ENCODE results near the gene FAM107B. TPM values are rescaled to one million over a fixed set of nuclear protein-coding genes. Genes with fewer than 3 reads are reported as not detected.

Gene FAM107B
- total RNA-seq, 6 experiments from 2014 or later: 58.6 to 116 (median 68.7) TPM

DNA sequence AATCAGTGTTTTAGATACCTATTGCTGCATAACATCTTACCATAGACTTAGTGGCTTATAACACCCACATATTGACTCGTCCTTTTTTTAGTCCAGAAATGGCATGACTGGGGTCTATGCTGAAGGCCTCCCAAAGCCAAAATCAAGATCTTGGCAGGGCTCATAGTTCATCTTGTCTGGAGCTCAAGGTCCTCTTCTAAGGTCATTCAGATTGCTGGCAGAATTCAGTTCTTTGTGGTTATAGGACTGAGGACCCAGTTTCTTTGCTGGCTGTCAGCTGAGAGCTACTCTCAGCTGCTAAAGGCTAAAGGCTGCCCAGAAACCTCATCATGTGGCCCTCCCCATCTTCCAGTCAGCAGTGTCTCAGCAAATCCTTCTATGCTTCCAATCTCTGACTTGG lies 165.5 kb downstream of the FAM107B start:
- no peaks in the 10 kb centered on the region for H3K36me3 ChIP-seq
- TF ChIP-seq, protein P1, sequence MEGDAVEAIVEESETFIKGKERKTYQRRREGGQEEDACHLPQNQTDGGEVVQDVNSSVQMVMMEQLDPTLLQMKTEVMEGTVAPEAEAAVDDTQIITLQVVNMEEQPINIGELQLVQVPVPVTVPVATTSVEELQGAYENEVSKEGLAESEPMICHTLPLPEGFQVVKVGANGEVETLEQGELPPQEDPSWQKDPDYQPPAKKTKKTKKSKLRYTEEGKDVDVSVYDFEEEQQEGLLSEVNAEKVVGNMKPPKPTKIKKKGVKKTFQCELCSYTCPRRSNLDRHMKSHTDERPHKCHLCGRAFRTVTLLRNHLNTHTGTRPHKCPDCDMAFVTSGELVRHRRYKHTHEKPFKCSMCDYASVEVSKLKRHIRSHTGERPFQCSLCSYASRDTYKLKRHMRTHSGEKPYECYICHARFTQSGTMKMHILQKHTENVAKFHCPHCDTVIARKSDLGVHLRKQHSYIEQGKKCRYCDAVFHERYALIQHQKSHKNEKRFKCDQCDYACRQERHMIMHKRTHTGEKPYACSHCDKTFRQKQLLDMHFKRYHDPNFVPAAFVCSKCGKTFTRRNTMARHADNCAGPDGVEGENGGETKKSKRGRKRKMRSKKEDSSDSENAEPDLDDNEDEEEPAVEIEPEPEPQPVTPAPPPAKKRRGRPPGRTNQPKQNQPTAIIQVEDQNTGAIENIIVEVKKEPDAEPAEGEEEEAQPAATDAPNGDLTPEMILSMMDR (IDR thresholded peaks at IDR 0.05): no peak
- no peak for TF ChIP-seq POLR2A (IDR thresholded peaks at IDR 0.05)
- peak overlapping the region in 1 of 3 donors; percentile 88 for H3K27ac ChIP-seq
- WGBS (ENCODE audit: insufficient coverage, low coverage, low lambda C conversion rate, missing lambda C conversion rate): 100% methylated on average over 1 of the region's 1 CpG
- peaks cover 0 to 58% (median 19%) of the 10 kb centered on the region in 4 donors for H3K4me1 ChIP-seq
- intact Hi-C loops (cut with DNase I): no loop called here
- no peak overlapping the region for H3K4me3 ChIP-seq
- ATAC-seq (no peak), DNase-seq (no peak)
- H3K27me3 ChIP-seq: no peaks in the 10 kb centered on the region
- no peaks in the 10 kb centered on the region for H3K9me3 ChIP-seq

DNA sequence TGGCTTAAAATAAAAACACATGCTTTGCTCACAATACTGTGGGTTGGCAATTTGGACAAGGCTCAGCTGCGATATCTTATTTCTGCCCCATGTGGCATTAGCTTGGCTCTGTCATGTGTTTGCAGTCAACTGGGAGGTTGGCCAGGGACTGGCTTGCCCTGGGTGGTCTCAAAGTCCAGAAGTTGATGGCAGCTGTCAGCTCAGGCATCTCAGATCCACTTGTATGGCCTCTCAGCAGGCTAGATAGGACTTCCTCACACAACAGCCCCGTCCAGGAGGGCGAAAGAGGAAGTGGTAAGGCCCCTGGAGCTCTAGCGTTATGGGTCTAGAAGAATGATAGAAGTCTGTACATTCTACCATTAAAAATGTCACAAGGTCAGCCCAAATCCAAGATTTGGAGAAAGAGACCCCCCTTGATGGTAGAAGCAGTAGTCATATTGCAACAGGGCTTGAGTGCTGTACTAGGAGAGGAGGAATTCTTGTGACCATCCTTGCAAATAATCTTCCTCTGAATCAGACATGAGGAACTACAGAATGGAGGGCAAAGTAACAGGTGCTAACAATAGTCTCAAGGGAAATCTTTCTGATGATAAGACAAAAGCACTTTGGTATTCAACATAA lies 166.2 kb downstream of the FAM107B start:
- TF ChIP-seq POLR2A (IDR thresholded peaks at IDR 0.05): no peak
- TF ChIP-seq, protein P1 (IDR thresholded peaks at IDR 0.05): no peak
- Histone ChIP-seq H3K4me1 (peaks cover 0 to 57% (median 19%) of the 10 kb centered on the region in 4 donors), H3K27ac (peak overlapping the region in 2 of 3 donors; percentile 28 to 88), H3K4me3 (no peak overlapping the region), H3K27me3 (no peaks in the 10 kb centered on the region), H3K36me3 (no peaks in the 10 kb centered on the region), H3K9me3 (no peaks in the 10 kb centered on the region)
- WGBS (ENCODE audit: insufficient coverage, low coverage, low lambda C conversion rate, missing lambda C conversion rate): 67% methylated on average over 4 of the region's 4 CpGs
- ATAC-seq (peak; percentile 2 to 39 (median 30)), DNase-seq (peak; percentile 46 to 90 (median 82))
- intact Hi-C loops (cut with DNase I): no loop called here

DNA sequence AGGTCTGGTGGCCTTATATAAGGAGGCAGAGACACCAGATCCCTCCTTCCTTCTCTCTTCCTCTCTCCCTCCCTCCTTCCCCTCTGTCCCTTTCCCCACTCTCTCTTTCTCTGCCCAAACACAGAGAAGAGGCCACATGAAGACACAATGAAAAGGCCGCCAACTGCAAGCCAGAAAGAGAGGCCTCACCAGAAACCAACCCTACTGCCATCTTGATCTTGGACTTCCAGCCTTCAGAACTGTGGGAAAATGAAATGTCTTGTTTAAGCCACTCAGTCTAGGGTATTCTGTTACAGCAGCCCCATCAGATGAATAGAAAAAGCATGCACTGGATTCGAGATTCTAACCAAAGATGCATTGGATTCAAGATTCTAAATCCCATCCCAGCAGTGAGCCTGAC lies 168.1 kb downstream of the FAM107B start:
- no peak for DNase-seq
- no peak overlapping the region for H3K4me3 ChIP-seq
- H3K27me3 ChIP-seq: no peaks in the 10 kb centered on the region
- peaks cover 0 to 56% (median 16%) of the 10 kb centered on the region in 4 donors for H3K4me1 ChIP-seq
- H3K27ac ChIP-seq: no peak overlapping the region
- intact Hi-C loops (cut with DNase I): no loop called here
- 95% methylated on average over 2 of the region's 2 CpGs for WGBS (ENCODE audit: insufficient coverage, low coverage, low lambda C conversion rate, missing lambda C conversion rate)
- TF ChIP-seq POLR2A (IDR thresholded peaks at IDR 0.05): no peak
- TF ChIP-seq, protein P1 (IDR thresholded peaks at IDR 0.05): no peak
- no peak for ATAC-seq
- no peaks in the 10 kb centered on the region for H3K36me3 ChIP-seq
- H3K9me3 ChIP-seq: no peaks in the 10 kb centered on the region

DNA sequence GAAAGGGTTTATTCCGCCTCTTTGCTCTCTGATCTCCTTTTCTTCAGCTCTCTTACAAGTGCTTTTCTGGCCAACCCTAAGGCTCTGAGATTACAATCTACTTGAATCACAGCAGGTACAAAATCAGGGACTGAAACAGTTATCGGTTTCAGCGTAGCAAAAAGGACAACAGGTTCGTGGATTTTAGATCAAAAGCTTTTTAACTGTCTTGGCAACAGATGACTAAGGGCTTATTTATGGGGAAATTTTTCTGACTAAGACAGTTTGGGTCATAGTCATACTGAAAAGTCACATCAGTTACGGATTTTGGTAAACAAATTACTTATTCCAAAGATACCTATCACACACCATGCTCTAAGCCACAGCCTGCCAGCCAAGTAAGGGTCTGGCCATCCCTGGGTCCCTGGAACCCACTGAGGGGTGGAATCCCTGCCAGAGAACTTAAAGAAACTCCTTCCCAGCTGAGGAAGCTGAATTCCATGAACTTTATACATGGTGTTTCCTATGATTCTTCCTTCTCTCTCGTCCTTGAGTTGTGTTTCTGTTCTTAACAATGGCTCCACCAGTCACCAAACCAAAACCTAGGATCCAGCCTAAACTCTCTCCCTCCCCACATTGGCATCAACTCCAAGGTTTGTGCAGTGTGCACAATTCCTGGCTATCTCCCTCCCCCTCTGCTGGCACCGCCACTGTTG lies 169.3 kb downstream of the FAM107B start:
- Histone ChIP-seq H3K9me3 (no peaks in the 10 kb centered on the region), H3K4me1 (peaks cover 0 to 50% (median 10%) of the 10 kb centered on the region in 4 donors), H3K36me3 (peaks cover 0 to 4% (median 0%) of the 10 kb centered on the region in 4 donors), H3K27me3 (no peaks in the 10 kb centered on the region), H3K4me3 (peak overlapping the region in 1 of 3 donors; percentile 64), H3K27ac (peak overlapping the region; percentile 71 to 93 (median 77))
- intact Hi-C loops (cut with DNase I): no loop called here
- no peak for DNase-seq
- no peak for TF ChIP-seq POLR2A (IDR thresholded peaks at IDR 0.05)
- TF ChIP-seq, protein P1 (IDR thresholded peaks at IDR 0.05): no peak
- peak in 1 of 4 donors; percentile 48 for ATAC-seq
- WGBS (ENCODE audit: insufficient coverage, low coverage, low lambda C conversion rate, missing lambda C conversion rate): 24% methylated on average over 6 of the region's 7 CpGs

All from right lobe of liver (tissue), 6 donors.